ENCODE results near the gene BAIAP2.

DNA sequence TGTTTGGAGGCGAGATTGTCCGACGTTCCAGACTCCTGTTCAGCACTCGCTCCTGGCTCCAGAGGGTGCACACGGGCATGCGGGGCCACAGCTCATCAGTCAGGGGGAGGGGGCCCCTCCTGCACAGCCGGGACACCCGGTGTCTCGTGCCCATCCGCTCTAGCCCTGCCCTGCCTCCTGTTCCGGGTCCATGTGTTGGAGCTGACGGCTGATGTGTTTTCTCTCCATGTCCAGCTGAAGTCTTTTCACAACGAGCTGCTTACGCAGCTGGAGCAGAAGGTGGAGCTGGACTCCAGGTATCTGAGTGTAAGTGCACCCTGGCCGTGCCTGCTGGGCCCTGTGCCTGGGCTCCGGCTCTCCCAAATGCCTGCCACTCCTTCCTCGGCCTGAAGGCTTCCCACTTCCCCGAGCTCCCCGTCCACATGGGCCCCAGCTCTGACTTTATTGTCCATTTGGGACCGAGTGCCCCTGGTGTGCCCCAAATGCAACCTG is 50.5 kb downstream of the BAIAP2 start:
- TF ChIP-seq POLR2AphosphoS5 (IDR thresholded peaks at IDR 0.05; ENCODE audit: borderline replicate concordance, low read depth, low read length) (no peak), EZH2 (IDR thresholded peaks at IDR 0.05) (no peak)
